H1 (cell line): Measurements from ENCODE around the gene EGLN3. TPM values are rescaled to one million over a fixed set of nuclear protein-coding genes. Genes with fewer than 3 reads are reported as not detected.

Experiments used
- CTCF ChIA-PET: fragments of 300-600 bp; sonication (Branson Sonifier 250); formaldehyde crosslinking; loops from one replicate; lab custom pipeline; 2021; ENCODE audit not compliant: partially characterized antibody; lab: Charles Lee
- POLR2A ChIA-PET: fragments of 300-600 bp; sonication (Branson Sonifier 250); formaldehyde crosslinking; loops from one replicate; lab custom pipeline; 2021; ENCODE audit warnings: inconsistent platforms; ENCODE audit not compliant: partially characterized antibody; lab: Charles Lee
- DNase-seq, 2 experiments: peaks; one replicate each; pipeline versions ENCODE4 v3.0.0 to v3.0.0-alpha.2; 2010 to 2022; ENCODE audit warnings: low spot score in 2 of 2, low read depth in 1 of 2, mixed read lengths in 1 of 2
- FAIRE-seq: peaks from 2 replicates; lab custom pipeline; 2011; peaks lifted over from hg19 to GRCh38; lab: Jason Lieb, UNC
- H2AFZ ChIP-seq: 2 replicates; pipeline ENCODE4 v1.8.1; 2012; ENCODE audit warnings: low read length, inconsistent platforms
- H2AK5ac ChIP-seq: 2 replicates; pipeline ENCODE4 v1.6.1; 2013; ENCODE audit warnings: low read depth, low read length
- H2BK120ac ChIP-seq: replicated peaks from 2 replicates; pipeline ENCODE3; 2013; ENCODE audit warnings: low read depth, low read length, inconsistent platforms
- H2BK12ac ChIP-seq: 2 replicates; pipeline ENCODE4 v1.6.1; 2013; ENCODE audit warnings: low read depth, low read length
- H2BK15ac ChIP-seq: 2 replicates; pipeline ENCODE4 v1.6.1; 2013; ENCODE audit warnings: low read length
- H2BK20ac ChIP-seq: 2 replicates; pipeline ENCODE4 v1.6.1; 2013; ENCODE audit warnings: low read length
- H2BK5ac ChIP-seq: 2 replicates; pipeline ENCODE4 v1.6.1; 2013; ENCODE audit warnings: low read depth, low read length
- H3K14ac ChIP-seq: 2 replicates; pipeline ENCODE4 v1.6.1; 2013; ENCODE audit warnings: inconsistent platforms; ENCODE audit not compliant: insufficient read length
- H3K18ac ChIP-seq: 2 replicates; pipeline ENCODE4 v1.6.1; 2013; ENCODE audit warnings: low read length; ENCODE audit errors: extremely low read depth
- H3K23ac ChIP-seq: 2 replicates; pipeline ENCODE4 v1.6.1; 2013; ENCODE audit warnings: inconsistent platforms; ENCODE audit not compliant: insufficient read length
- H3K23me2 ChIP-seq: 2 replicates; pipeline ENCODE4 v1.6.1; 2013; ENCODE audit warnings: low read depth, low read length
- H3K27ac ChIP-seq: 2 replicates; pipeline ENCODE4 v1.6.1; 2011; ENCODE audit warnings: low read depth, low read length, inconsistent platforms
- H3K27me3 ChIP-seq, 4 experiments: replicated peaks in 1 of 4; 1 replicate in 1 of 4; 2 replicates in 3 of 4; pipeline versions ENCODE4 v1.6.1 to v1.8.1; 2011 to 2013; ENCODE audit warnings: low read length in 3 of 4, mild to moderate bottlenecking in 3 of 4, inconsistent platforms in 2 of 4, mixed read lengths in 2 of 4, moderate library complexity in 1 of 4; ENCODE audit not compliant: control insufficient read depth in 3 of 4, insufficient read depth in 3 of 4; ENCODE audit errors: extremely low read depth in 1 of 4
- H3K36me3 ChIP-seq, 4 experiments: 2 replicates each; pipeline versions ENCODE4 v1.6.1 to v1.8.1; 2011 to 2013; ENCODE audit warnings: mild to moderate bottlenecking in 4 of 4, low read length in 3 of 4, moderate library complexity in 2 of 4, control low read depth in 1 of 4, inconsistent platforms in 1 of 4; ENCODE audit not compliant: insufficient read depth in 4 of 4, control insufficient read depth in 2 of 4
- H3K4ac ChIP-seq: replicated peaks from 2 replicates; pipeline ENCODE3; 2013; ENCODE audit warnings: low read length, low read depth, mixed read lengths, inconsistent platforms; ENCODE audit not compliant: insufficient read length
- H3K4me1 ChIP-seq, 4 experiments: replicated peaks in 1 of 4; 1 replicate in 1 of 4; 2 replicates in 3 of 4; pipeline versions ENCODE4 v1.6.1 to v1.8.1; 2011 to 2013; ENCODE audit warnings: low read length in 3 of 4, inconsistent platforms in 2 of 4, mixed read lengths in 1 of 4; ENCODE audit not compliant: insufficient read depth in 4 of 4, control insufficient read depth in 3 of 4
- H3K4me2 ChIP-seq, 2 experiments: 2 replicates each; pipeline versions ENCODE4 v1.6.1 to v1.8.1; 2011 to 2013; ENCODE audit warnings: low read depth in 2 of 2, low read length in 2 of 2, control low read depth in 1 of 2, inconsistent platforms in 1 of 2, mild to moderate bottlenecking in 1 of 2; ENCODE audit not compliant: insufficient read depth in 1 of 2
- H3K4me3 ChIP-seq, 4 experiments: fragments of 200-600, 300-600 bp in 1 of 4; sonication (generic), shearing (Covaris generic), sonication (Bioruptor Twin) in 1 of 4; 2 replicates each; pipeline versions ENCODE4 v1.5.1 to v1.8.1; 2011 to 2016; ENCODE audit warnings: low read length in 4 of 4, low read depth in 3 of 4, control low read depth in 2 of 4, inconsistent platforms in 2 of 4, mild to moderate bottlenecking in 2 of 4, mixed read lengths in 1 of 4, moderate library complexity in 1 of 4; ENCODE audit not compliant: insufficient read depth in 2 of 4; ENCODE audit errors: extremely low read depth in 1 of 4
- H3K56ac ChIP-seq: replicated peaks from 2 replicates; pipeline ENCODE3; 2013; ENCODE audit warnings: low read depth, mild to moderate bottlenecking, mixed read lengths, low read length, inconsistent platforms; ENCODE audit not compliant: insufficient read length
- H3K79me1 ChIP-seq: 2 replicates; pipeline ENCODE4 v1.6.1; 2013; ENCODE audit warnings: low read depth, low read length, control low read depth
- H3K79me2 ChIP-seq, 2 experiments: 2 replicates each; pipeline versions ENCODE4 v1.6.1 to v1.8.1; 2012 to 2013; ENCODE audit warnings: low read length in 2 of 2, mild to moderate bottlenecking in 2 of 2, inconsistent platforms in 1 of 2; ENCODE audit not compliant: insufficient read depth in 2 of 2, control insufficient read depth in 1 of 2
- H3K9ac ChIP-seq, 4 experiments: replicated peaks in 1 of 4; 1 replicate in 1 of 4; 2 replicates in 3 of 4; pipeline versions ENCODE4 v1.6.1 to v1.8.1; 2011 to 2013; ENCODE audit warnings: low read depth in 3 of 4, low read length in 3 of 4, control low read depth in 2 of 4, mild to moderate bottlenecking in 2 of 4, moderate library complexity in 2 of 4, inconsistent platforms in 1 of 4; ENCODE audit errors: extremely low read depth in 1 of 4
- H3K9me3 ChIP-seq, 2 experiments: 2 replicates each; pipeline versions ENCODE4 v1.6.1 to v1.8.1; 2012 to 2013; ENCODE audit warnings: mild to moderate bottlenecking in 2 of 2, moderate library complexity in 2 of 2, control low read depth in 1 of 2, inconsistent platforms in 1 of 2, low read depth in 1 of 2, low read length in 1 of 2, mixed read lengths in 1 of 2; ENCODE audit not compliant: insufficient read depth in 2 of 2
- H4K20me1 ChIP-seq, 2 experiments: replicated peaks in 1 of 2; 2 replicates each; pipeline versions ENCODE3 to v1.8.1; 2011 to 2013; ENCODE audit warnings: inconsistent platforms in 2 of 2, low read length in 2 of 2, mild to moderate bottlenecking in 1 of 2; ENCODE audit not compliant: insufficient read depth in 2 of 2, control insufficient read depth in 1 of 2
- H4K5ac ChIP-seq: 2 replicates; pipeline ENCODE4 v1.6.1; 2013; ENCODE audit warnings: low read length, low read depth, mixed read lengths, inconsistent platforms; ENCODE audit not compliant: insufficient read length
- H4K8ac ChIP-seq: 2 replicates; pipeline ENCODE4 v1.8.0; 2013; ENCODE audit warnings: mild to moderate bottlenecking, moderate library complexity, low read length, inconsistent platforms; ENCODE audit not compliant: insufficient read depth; ENCODE audit errors: extremely low read depth
- H4K91ac ChIP-seq: replicated peaks from 2 replicates; pipeline ENCODE3; 2013; ENCODE audit warnings: low read length, mixed read lengths, inconsistent platforms; ENCODE audit not compliant: insufficient read length
- SAP30 ChIP-seq: fragments of 300-600 bp; sonication (generic); IDR thresholded peaks from 2 replicates; pipeline ENCODE4 v1.7.1; 2012; ENCODE audit warnings: low read length, moderate library complexity, mild to moderate bottlenecking, inconsistent platforms; ENCODE audit not compliant: insufficient read depth, insufficient replicate concordance
- WGBS, 2 experiments: shearing (Covaris generic) in 1 of 2; methylation state at CpG; one replicate each; pipeline versions ENCODE4 v1.1.6 to v1.1.7; 2013 to 2015; ENCODE audit warnings: low lambda C conversion rate in 2 of 2, mixed read lengths in 2 of 2, inconsistent platforms in 1 of 2, low coverage in 1 of 2, missing lambda C conversion rate in 1 of 2; ENCODE audit not compliant: insufficient replicate concordance in 2 of 2, insufficient coverage in 1 of 2, insufficient read length in 1 of 2; ENCODE audit errors: extremely low coverage in 1 of 2, missing lambda C conversion rate in 1 of 2; 5-methylcytosine and 5-hydroxymethylcytosine counted together
- polyA plus RNA-seq, 7 experiments: library from polyadenylated mRNA; depleted of rRNA in 3 of 7; stranded (reverse) in 5 of 7; unstranded in 2 of 7; fragments of >200 nt in 5 of 7; fragments of 200-250 nt in 2 of 7; gene quantifications; 1 replicate in 5 of 7; 2 replicates in 1 of 7; 4 replicates in 1 of 7; pipeline versions ENCODE4 v1.2.1 to v1.2.3, GENCODE V29; 2011 to 2013; ENCODE audit warnings: missing spikeins in 2 of 7, mixed read lengths in 2 of 7
- total RNA-seq: library from RNA; stranded (reverse); fragmentation: NEBNext Ultra II Directional; extraction: Animal tissue kit (Norgen Biotek cat#: 25700); gene quantifications from 2 replicates; pipeline ENCODE4 v1.2.1, GENCODE V29; 2021

The EGLN3 gene
- total and polyA plus RNA-seq, 2 of the 8 experiments (the other 6 are each of a cell fraction or from before 2014, with no cell fraction given), result 10.6 to 27.3 TPM

DNA sequence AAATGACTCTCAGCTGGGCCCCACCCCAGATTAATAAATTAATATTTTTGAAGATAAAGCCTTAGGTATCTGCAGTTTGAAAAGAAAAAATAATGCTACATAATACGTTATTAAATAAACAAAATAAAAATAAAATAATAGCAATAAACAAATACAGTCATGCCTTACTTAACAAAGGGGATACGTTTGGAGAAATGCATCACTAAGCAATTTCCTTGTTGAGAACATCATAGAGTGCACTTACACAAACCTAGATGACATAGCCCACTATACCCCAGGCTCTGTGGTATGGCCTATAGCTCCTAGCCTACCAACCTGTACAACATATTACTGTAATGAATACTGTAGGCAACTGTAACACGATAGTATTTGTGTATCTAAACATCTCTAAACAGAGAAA lies 7.1 kb upstream of the EGLN3 start:
- no peak overlapping the region for H3K4me2 ChIP-seq
- no peaks in the 10 kb centered on the region for H4K20me1 ChIP-seq
- no peak overlapping the region for H3K14ac ChIP-seq
- ChIA-PET POLR2A (interaction anchor here (1.7 kb wide), 1 partner anchor 13 kb away, joined by 3 read pairs; no protein-coding TSS in a partner anchor), CTCF (interaction anchor here (0.9 to 2.2 kb wide), 9 partner anchors 9 to 140 kb away, joined by 3 to 15 read pairs (median 3); no protein-coding TSS in a partner anchor)
- H3K27me3 ChIP-seq, result no peaks in the 10 kb centered on the region
- 91% methylated on average over 3 of the region's 3 CpGs; no CpG with 5 or more reads in 1 of the 2 experiments for WGBS, 2 experiments
- TF ChIP-seq SAP30, result no peak
- H4K8ac ChIP-seq, result no peak overlapping the region
- H2BK5ac ChIP-seq, result no peak overlapping the region
- H3K36me3 ChIP-seq, result no peaks in the 10 kb centered on the region
- H3K79me1 ChIP-seq, result no peaks in the 10 kb centered on the region
- no peak overlapping the region for H3K27ac ChIP-seq
- DNase-seq (no peak), FAIRE-seq (no peak)
- no peaks in the 10 kb centered on the region for H3K23me2 ChIP-seq
- no peak overlapping the region for H2BK15ac ChIP-seq
- no peaks in the 10 kb centered on the region for H3K9me3 ChIP-seq
- no peak overlapping the region for H4K5ac ChIP-seq
- H2AK5ac ChIP-seq, result no peak overlapping the region
- no peak overlapping the region for H3K18ac ChIP-seq
- H2BK12ac ChIP-seq, result no peak overlapping the region
- H2BK120ac ChIP-seq, result no peak overlapping the region
- H3K56ac ChIP-seq, result no peak overlapping the region
- no peaks in the 10 kb centered on the region for H3K79me2 ChIP-seq
- no peak overlapping the region for H3K9ac ChIP-seq
- H4K91ac ChIP-seq, result no peak overlapping the region
- H3K4me1 ChIP-seq, result peaks cover 0 to 3% (median 0%) of the 10 kb centered on the region in 4 experiments; a peak in 2 of 7 replicates
- H3K4ac ChIP-seq, result no peak overlapping the region
- no peak overlapping the region for H3K23ac ChIP-seq
- H3K4me3 ChIP-seq, result no peak overlapping the region
- no peak overlapping the region for H2AFZ ChIP-seq
- H2BK20ac ChIP-seq, result no peak overlapping the region
